Tongue (tissue), 2 donors: ENCODE measurements around the gene SMG6. TPM values are rescaled to one million over a fixed set of nuclear protein-coding genes. Genes with fewer than 3 reads are reported as not detected.
"Not testable (repeated sequence)": the region's sequence is repeated elsewhere in the genome, so short reads cannot be mapped to it uniquely, and the experiment has no call there.

Source experiments
- DNase-seq: peaks from one replicate; pipeline ENCODE4 v3.0.0-alpha.2; 2015
- total RNA-seq: library from RNA; depleted of rRNA; stranded (reverse); fragments of >200 nt; gene quantifications from one replicate; pipeline ENCODE4 v1.2.3, GENCODE V29; 2014

Gene SMG6
- total RNA-seq, 1 donor from 2014 or later: 42.9 TPM

DNA sequence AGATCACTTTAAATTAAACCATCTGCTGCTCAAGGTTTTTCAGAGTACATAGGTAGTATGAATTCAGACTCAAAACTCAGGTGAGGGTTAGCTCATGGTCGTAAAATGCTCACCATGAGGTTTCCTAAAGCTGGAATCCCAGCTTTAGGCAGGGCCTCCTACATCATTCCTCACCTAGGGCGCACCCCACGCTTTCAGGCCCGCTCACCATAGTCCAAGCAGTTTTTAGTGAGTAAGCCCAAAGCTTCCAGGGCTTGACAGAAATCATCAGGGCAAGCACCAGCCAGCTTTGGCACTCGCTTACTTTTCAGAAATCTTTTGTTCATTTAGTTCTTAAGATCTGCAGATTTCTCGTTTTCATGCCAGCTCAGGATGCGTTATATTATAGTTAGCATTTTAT is 158.9 kb downstream of the SMG6 start:
- DNase-seq: no peak

DNA sequence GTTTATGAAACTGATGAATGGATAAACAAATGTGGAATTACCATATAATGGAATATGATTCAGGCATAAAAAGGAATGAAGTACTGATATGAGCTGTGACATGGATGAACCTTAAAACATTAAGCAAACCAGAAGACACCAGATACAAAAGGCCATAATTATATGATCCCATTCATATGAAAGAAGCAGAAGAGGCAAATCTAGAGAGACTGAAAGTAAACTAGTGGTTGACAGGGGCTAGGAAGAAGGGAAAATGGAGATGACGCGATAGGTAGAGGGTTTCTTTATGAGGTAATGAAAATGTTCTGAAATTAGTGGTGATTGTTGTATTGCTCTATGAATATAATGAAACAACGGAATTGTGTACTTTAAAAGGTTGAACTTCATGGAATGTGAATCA is 160.3 kb downstream of the SMG6 start:
- no peak for DNase-seq

DNA sequence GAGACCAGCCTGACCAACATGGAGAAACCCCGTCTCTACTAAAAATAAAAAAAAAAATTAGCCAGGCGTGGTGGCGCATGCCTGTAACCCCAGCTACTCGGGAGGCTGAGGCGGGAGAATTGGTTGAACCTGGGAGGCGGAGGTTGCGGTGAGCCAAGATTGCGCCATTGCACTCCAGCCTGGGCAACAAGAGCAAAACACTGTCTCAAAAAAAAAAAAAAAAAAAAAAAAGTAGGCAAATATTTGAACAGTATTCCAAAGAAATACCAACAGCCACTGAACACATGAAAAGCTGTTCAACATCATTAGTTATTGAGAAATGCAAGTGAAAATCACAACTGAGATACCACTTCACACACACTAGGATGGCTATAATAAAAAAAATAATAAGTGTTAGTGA is 160.9 kb downstream of the SMG6 start:
- DNase-seq: not testable (repeated sequence)

DNA sequence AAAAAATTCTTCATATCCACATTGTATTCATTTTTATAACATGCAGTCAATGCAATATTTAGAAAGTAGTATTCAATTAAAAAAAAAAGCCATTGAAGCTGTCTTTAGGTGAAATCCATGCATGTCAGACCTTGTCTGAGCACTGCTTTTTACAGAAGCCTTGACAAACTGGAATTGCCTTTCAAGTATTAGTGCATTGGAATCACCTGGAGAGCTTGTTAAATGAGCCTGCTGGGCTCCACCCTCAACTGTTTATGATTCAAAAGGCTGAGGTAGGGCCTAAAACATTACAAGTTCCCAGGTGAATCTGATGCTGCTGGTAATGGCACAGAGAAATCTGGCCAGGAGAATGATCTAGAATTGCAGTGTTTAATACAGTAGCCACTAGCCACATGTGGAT is 162.9 kb downstream of the SMG6 start:
- DNase-seq: peak; percentile 59

DNA sequence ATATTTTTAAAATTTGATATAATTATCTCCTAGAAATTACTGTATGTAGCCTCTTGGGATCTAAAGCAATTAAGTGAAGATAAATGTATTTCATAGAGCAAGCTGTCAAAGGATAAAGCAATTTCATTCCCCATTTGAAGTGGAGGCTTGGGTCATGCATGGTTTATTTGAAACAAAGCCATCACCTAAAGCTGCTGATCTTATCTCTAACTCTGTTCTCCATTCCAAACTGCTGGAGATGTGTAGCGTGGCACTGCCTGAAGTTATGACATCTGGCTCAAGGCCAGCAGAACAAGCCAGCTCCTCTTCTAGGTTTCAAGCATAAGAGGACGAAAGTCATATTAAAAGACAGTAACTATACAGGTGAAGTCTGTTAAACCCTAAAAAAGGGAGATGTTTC is 164.8 kb downstream of the SMG6 start:
- no peak for DNase-seq

DNA sequence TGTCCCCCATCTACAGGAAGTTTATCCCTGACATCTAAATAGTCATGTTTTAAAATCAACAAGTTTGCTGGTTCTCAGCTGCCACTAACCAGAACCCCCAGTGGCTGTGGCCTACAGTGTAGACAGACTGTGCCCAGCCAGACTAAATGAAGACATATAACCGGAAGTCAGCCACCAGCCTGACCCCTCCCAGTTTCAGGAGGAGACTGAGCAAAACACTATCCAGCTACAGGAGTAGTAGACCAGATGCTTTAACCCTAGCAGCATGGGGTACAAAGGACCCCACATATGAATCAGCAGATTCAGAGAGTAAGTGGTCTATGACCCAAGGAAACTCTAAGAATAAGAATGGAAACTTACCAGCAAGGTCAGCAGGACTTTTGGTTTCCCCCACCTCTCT is 165.3 kb downstream of the SMG6 start:
- DNase-seq: no peak

DNA sequence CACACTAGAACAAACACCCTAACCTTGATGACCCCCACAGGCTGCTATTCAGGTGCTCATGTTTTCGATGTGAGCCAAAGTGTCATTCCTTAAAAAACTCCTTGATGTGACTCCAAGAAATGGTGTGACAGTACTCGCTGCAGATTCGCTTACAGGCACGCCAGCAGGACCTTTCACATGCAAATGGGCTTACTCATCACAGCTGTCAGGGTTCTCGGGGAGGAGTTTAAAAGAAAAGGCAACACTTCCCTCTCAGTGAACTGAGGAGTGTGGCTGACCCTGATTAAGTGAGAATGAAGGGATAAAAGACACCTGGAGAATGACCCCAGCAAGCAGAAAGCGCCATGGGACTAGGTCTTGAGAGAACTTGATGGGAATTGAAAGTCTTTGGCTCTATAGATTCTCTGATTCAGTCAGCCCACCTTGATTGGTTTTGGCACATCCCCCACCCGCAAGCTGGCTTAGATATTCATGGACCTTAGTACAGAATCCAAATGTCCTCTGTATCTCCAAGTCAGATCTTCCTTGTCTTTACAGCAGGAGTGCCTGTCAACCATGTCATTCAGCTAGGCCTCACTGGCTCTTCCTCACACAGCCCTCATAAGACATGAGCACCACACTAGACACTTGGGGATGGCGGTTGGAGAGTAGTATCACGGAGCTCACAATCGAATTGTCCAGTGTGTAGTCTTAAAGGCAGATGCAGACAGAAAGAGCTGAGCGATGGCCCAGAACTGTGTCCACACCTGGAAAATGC is 166.1 kb downstream of the SMG6 start:
- DNase-seq: peak; percentile 51

DNA sequence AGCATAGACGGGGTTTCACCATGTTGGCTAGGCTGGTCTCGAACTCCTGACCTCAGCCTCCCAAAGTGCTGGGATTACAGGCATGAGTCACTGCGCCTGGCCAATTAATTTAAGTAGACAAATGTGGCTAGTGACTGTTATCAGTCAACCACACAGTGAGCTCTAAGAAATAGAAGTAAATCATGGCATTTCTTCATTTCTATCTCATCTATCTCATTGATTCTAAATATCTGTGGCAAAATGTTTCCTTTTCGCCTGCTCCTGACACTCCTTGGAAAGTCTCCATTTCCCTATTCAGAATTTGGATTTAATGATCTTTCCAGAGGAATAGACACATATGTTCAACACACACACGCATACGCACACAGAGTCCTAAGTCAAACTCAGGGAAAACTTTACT is 167.3 kb downstream of the SMG6 start:
- DNase-seq: peak; percentile 34

DNA sequence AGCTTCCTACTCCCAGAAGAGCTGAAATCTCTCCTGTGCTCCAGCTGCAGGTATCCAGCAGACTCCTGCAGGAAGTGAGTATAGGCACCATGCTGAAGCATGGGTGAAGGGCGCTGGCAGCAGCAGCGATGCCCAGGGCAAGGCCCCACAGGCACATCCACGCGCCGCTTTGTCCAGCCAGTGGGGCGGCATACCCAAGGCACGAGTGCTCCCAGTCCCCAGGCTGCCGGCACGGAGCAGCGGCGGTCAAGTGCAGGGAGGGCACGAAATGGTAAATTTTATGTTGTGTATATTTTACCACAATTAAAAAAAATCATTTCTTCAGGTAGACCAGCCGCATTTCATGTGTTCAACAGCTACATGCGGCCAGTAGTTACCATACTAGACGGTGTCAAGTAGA is 175.6 kb downstream of the SMG6 start:
- DNase-seq: no peak

DNA sequence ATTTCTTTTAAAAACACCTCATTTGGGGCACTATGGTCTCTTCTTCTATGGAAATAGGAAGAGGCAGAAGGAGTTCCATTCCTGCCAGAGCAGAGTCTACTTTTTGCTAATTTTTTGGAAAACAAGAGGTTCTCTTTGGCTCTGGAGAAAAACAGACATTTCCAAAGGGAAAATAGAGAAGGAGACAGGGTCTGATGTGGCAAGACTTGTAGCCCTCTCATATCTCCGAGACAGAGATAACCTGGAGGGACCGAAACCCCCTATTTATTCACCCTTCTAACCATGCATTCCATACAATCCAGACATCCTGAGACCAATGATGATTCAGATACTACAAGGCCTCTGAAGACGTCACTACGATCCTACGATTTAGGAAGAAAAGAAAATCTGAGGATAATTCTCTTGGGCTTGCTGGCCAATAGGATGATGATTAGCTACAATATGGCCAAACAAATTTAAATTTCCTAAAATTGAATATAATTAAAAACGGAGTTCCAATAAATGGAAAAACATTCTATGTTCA is 178.5 kb downstream of the SMG6 start:
- no peak for DNase-seq

DNA sequence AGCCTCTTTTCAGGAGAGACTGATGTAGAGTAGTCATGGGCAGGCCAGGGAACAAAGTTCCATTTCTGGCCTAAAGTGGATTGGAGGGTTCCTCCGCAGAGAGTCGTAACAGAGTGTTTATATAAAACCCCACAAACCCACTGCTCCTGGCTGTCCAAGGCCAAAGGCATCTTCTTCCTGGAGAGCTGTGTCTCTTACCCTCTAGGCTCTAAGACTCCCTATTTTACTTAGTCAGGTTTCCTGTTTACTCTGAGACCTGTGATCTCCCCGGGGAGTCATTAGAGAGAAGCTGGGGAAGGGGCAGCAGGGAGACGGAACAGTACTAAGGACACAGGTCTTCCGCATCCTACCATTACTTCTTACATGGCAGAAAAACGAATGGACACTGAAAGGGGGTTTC is 179.2 kb downstream of the SMG6 start:
- DNase-seq: no peak

DNA sequence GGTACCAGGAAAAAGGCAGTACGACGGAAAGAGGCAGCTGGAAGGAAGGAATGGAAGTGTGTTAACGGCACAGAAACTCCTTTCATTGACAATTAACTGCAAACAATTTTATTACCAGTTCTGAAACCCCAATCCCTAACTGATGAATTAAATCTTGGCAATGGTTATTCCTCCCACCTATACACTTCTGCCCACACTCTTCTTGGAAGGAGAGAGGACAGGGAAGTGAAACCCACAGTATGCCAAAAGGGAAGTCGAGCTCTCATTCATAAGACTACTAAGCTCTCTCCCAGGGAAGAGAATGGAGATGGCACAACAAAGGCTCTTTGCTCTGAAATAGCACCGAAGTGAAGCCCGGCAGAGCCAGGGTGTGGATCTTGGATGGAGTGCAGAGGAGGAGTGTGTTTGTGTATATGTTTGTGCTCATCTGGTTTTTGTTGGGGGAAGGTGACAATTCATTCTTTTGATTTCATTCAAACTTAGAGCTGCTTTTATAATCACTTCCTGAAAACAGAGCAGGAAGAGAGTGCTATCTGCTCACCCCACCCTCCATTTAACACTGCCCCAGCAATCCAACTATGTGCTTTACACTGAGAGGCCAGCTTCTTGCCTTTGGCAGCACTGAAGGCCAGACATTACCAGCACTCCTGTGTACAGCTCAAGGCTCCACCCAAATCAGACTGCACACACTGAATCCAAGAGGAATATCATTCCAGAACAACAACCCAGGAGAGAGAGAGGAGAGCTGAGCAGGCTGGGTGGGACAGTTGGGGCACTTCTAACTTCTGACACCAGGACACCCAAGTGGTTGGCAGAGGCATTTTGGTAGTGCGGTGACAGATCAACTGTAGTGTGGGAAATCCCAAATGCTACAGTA is 180.0 kb downstream of the SMG6 start:
- peak; percentile 45 for DNase-seq

DNA sequence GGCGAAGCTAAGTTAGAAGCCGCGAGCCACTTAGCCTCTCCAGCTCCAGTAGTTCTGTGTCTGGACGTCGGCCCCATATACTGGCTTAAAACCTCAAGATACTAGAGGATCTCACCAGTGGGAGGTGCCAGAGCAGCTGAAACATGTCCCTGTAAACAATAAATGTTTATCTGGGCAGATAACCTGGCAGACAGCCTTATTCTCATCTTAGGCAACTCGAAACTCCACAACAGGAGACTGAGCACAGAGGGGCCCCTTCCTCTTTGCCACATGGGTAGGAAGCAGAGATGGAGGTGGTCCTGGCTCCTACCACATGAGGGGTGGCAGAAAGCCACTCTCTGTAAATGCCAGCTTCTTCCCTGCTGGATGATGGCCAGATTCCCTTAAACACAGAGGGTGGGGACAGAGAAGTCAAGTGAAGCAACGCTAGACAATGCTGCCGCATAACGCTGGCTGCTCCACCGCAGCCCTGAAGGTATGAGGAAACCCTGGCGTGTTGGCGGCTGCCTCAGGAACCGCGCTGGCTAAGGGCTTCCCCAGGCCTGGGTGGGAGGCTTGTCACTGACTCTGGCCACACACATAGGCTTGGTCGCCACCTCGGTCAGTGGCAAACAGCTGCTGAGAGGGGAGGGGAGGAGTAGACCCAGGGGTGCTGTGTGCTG is 180.8 kb downstream of the SMG6 start:
- DNase-seq: peak; percentile 67

DNA sequence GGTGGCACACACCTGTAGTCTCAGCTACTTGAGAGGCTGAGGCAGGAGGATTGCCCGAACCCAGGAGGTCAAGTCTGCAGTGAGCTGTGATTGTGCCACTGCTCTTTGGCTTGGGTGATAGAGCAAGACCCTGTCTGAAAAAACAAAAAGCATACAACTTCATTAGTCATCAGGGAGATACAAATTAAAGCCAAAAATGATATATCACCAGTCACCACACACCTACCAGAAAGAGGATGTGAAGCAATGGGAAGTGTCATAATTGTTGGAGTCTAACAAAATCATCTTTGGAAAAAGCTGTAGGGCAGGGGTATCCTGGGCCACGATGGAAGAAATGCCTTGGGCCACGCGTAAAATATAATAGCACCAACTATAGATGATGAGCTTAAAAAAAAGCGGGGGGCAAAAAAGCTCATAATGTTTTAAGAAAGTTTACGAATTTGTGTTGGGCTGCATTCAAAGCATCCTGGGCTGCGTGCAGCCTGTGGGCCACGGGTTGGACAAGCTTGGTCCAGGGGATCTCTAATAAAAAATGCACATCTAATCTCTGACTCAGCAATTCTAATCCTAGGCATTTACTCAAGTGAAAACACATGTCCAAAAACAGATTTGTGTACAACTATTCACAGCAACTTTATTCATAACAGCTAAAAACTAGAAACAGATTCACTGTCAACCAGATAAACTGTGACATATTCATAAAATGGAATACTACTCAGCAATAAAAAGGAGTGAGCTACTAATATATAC is 182.8 kb downstream of the SMG6 start:
- no peak for DNase-seq

DNA sequence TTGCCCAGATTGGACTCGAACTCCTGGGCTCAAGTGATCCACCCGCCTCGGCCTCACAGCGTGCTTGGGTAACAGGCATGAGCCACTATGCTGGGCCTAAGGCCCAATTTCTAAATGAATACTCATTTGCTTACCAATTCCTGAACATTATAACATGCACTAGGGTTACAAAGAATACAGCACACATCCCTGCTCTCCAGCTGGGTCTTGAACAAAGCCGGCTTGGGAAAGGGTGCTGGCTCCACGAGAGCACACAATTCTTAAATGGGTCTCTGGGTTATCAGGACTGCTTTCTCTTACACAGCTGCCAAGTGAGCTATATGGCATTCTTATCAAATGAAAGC is 190.3 kb downstream of the SMG6 start:
- DNase-seq: no peak

DNA sequence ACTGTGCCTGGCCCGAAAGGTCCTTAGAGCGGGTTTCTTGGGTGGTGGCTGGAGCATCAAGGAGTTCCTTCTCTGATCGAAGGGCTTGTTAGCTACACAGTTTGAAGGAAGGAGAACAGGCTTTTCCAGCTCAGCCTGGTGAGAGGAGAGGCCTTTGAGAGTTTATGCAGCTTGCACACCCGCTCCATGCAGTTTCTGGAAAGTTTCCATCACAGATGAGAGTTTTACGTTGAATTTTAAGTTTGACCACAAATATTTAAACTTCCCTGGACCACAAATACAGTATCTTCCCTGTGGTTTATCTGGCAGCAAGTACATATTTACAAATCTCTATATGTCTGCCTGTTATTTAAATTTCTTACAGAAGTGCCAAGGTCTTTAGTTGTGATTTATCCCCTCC is 191.9 kb downstream of the SMG6 start:
- peak; percentile 77 for DNase-seq

DNA sequence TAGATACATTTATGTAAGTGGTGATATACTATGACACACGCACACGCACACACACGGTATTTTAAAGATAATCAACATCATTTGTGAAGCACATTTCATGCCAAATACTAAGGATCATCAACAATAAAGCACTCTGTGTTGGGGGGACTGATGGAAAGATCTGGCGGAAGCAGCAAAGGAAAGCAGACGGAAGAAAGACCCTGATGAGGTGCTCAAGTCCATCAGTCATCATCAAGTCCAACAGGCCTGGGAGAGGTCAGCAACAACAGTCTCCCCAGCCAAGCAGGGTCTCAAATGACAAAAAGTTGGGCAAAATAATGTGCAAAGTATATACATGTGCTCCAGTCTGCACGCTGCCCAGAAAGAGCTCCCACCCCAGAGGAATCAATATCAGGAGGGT is 193.1 kb downstream of the SMG6 start:
- no peak for DNase-seq

DNA sequence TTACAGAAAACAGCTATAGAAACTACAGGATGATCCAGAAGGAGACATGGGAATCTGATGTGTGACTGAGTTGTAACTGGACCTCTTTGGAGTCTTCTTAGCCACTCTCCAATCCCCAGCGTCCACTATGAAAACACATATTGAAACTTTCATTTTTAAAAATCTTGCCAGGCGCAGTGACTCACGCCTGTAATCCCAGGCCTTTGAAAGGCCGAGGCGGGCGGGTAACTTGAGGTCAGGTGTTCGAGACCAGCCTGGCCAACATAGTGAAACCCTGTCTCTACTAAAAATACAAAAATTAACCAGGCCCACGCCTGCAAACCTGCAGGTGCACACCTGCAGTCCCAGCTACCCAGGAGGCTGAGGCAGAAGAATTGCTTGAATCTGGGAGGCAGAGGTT is 195.4 kb downstream of the SMG6 start:
- DNase-seq: no peak

DNA sequence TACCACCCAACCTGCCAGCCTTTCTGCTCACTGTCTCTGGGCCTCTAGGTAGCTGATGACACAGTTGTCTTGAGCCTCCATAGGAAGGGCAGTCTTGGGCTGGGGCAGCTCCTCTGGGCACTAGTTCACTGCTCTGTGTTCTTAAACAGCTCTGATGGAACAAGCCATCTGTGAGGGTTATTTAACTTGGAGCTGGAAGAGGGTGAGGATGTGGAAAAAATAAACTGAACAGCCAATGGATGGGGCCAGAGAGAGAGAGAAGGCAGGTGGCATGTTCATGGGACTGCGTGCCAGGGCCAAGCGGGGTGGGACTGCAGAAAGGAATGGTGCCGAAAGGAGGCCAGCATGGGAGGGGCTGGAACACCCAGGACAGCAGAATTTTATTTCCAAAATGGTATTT is 196.1 kb downstream of the SMG6 start:
- DNase-seq: peak; percentile 79

DNA sequence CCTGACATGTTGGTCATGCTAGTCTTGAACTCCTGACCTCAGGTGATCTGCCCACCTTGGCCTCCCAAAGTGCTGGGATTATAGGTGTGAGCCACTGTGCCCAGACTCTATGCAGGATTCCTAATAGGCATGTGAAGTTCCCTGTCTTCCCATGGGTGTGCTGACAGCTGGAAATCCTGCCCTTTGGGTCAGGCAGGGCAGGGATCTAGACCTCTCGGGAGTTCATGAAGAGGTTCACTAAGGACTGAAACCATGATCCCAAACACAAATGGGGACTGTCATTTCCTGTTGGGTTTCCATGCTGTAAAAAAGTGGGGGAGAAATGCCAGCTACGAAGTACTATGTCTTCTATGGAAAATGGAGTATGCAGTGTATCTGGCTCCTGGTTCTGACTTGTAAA is 196.5 kb downstream of the SMG6 start:
- no peak for DNase-seq

DNA sequence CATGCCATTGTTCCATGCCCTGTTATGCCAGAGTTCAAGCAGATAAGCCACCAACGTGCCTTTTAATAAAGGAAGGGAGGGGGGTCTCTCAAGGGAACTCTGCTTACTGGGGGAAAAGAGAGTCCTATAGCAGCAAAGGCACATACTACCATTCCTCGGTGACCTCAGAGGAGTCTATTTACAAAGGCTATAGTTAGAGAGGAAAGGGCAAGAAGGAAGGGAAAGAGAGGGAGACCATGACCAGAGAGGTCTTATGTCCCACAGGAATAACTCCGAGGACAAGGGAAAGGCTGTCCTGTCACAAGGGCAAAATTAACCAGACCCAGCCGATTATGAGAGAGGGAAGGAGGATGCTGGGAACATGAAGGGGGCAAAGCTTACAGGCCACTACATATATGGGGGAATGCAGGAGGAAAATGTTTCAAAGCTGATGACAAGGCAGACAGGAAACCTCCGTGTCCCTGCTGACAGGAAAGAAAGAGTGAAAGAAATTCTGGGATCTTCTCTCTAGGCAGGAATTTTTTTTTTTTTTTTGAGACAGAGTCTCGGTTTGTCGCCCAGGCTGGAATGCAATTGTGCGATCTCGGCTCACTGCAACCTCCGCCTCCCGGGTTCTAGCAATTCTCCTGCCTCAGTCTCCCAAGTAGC is 197.2 kb downstream of the SMG6 start:
- no peak for DNase-seq

DNA sequence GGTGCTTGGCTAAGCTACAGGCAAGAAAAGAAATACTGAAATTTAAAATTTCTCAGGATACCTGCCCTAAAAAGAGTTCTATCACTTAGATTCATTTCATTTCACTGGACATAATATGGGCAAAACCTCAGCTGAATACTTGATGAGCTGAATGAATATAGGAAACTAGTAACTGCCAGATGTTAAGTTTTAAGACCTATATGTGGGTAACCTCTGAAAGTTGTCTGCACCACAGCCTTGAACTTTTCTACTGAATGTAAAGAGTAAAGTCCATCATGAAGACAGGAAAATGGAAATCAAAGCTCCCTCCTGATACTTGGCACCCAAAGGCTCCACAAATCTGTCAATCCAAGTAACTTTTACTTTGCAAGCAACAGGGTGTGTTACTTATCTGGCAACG is 197.9 kb downstream of the SMG6 start:
- DNase-seq: no peak
